GM23338 (cell line): ENCODE results near the gene CENPX. TPM values are rescaled to one million over a fixed set of nuclear protein-coding genes. Genes with fewer than 3 reads are reported as not detected.

Experiments used
- ATAC-seq: fragments of 200-7000 bp; cut with Tn5 transposase; 3 replicates; pipeline ENCODE4 v1.9.1; 2020
- DNase-seq: peaks from one replicate; pipeline ENCODE4 v3.0.0-alpha.2; 2015; ENCODE audit warnings: low spot score
- H2AFZ ChIP-seq: fragments of 200-600 bp; sonication (generic); 2 replicates; pipeline ENCODE4 v1.8.0; 2016; ENCODE audit warnings: antibody characterized with exemption, mild to moderate bottlenecking, moderate library complexity
- H3F3A ChIP-seq: fragments of 200-600 bp; sonication (generic); replicated peaks from 2 replicates; pipeline ENCODE4 v1.8.0; 2017; ENCODE audit warnings: antibody characterized with exemption, mixed run types, low read depth
- H3K27ac ChIP-seq: fragments of 200-600 bp; sonication (generic); 2 replicates; pipeline ENCODE4 v1.6.1; 2016; ENCODE audit warnings: low read depth
- H3K27me3 ChIP-seq: fragments of 200-600 bp; sonication (generic); 2 replicates; pipeline ENCODE4 v1.8.0; 2016; ENCODE audit warnings: mild to moderate bottlenecking, mixed run types, moderate library complexity; ENCODE audit not compliant: insufficient read depth
- H3K36me3 ChIP-seq: fragments of 200-600 bp; sonication (generic); 2 replicates; pipeline ENCODE4 v1.8.0; 2016; ENCODE audit warnings: mild to moderate bottlenecking; ENCODE audit not compliant: insufficient read depth
- H3K4me1 ChIP-seq: fragments of 200-600 bp; sonication (generic); 2 replicates; pipeline ENCODE4 v1.8.0; 2016; ENCODE audit warnings: mild to moderate bottlenecking, moderate library complexity; ENCODE audit not compliant: insufficient read depth
- H3K4me2 ChIP-seq: fragments of 200-600 bp; sonication (generic); 2 replicates; pipeline ENCODE4 v1.7.1; 2017; ENCODE audit warnings: mixed run types
- H3K4me3 ChIP-seq: fragments of 200-600 bp; sonication (generic); 2 replicates; pipeline ENCODE4 v1.6.1; 2016; ENCODE audit warnings: mixed run types
- H3K79me2 ChIP-seq: fragments of 200-600 bp; sonication (generic); replicated peaks from 2 replicates; pipeline ENCODE4 v1.8.0; 2017; ENCODE audit warnings: mild to moderate bottlenecking; ENCODE audit not compliant: insufficient read depth
- H3K9me2 ChIP-seq: fragments of 200-600 bp; sonication (generic); 2 replicates; pipeline ENCODE4 v1.8.0; 2017; ENCODE audit not compliant: insufficient read depth
- H4K20me1 ChIP-seq: fragments of 200-600 bp; sonication (generic); replicated peaks from 2 replicates; pipeline ENCODE4 v1.8.0; 2017; ENCODE audit warnings: mild to moderate bottlenecking; ENCODE audit not compliant: insufficient read depth
- H3K27ac Mint-ChIP-seq: 2 replicates; pipeline ENCODE4 v1.8.0; 2020; ENCODE audit warnings: inconsistent platforms, mild to moderate bottlenecking, moderate library complexity, mixed read lengths
- H3K27me3 Mint-ChIP-seq: 3 replicates; pipeline ENCODE4 v1.8.0; 2022; ENCODE audit warnings: low read depth, mild to moderate bottlenecking, moderate library complexity, mixed read lengths, inconsistent platforms; ENCODE audit not compliant: insufficient read depth, poor library complexity
- H3K36me3 Mint-ChIP-seq: 3 replicates; pipeline ENCODE4 v1.8.0; 2021; ENCODE audit warnings: low read depth, mild to moderate bottlenecking, inconsistent platforms, moderate library complexity, mixed read lengths
- H3K4me1 Mint-ChIP-seq: 3 replicates; pipeline ENCODE4 v1.8.0; 2020; ENCODE audit warnings: mild to moderate bottlenecking, inconsistent platforms, mixed read lengths
- H3K4me3 Mint-ChIP-seq: 3 replicates; pipeline ENCODE4 v1.8.0; 2021; ENCODE audit warnings: moderate library complexity, mild to moderate bottlenecking, inconsistent platforms, mixed read lengths
- H3K9me3 Mint-ChIP-seq: 3 replicates; pipeline ENCODE4 v1.8.0; 2020; ENCODE audit warnings: moderate library complexity, mild to moderate bottlenecking, inconsistent platforms, mixed read lengths
- EZH2 ChIP-seq: fragments of 200-600 bp; sonication (generic); IDR thresholded peaks from one replicate; pipeline ENCODE4 v1.8.0; 2017; ENCODE audit warnings: antibody characterized with exemption, mild to moderate bottlenecking, low read depth; ENCODE audit not compliant: unreplicated experiment
- JUNB ChIP-seq: IDR thresholded peaks from one replicate; pipeline ENCODE4 v1.6.1; 2016; ENCODE audit warnings: antibody characterized with exemption; ENCODE audit not compliant: unreplicated experiment
- NANOG ChIP-seq: IDR thresholded peaks from 2 replicates; pipeline ENCODE4 v1.6.1; 2016; ENCODE audit warnings: antibody characterized with exemption, borderline replicate concordance
- POLR2AphosphoS5 ChIP-seq: IDR thresholded peaks from 2 replicates; pipeline ENCODE4 v1.6.1; 2016; ENCODE audit warnings: antibody characterized with exemption, low read depth
- REST ChIP-seq: IDR thresholded peaks from one replicate; pipeline ENCODE4 v1.6.1; 2018; ENCODE audit warnings: antibody characterized with exemption; ENCODE audit not compliant: unreplicated experiment
- ZNF331 ChIP-seq: fragments of 250-450 bp; sonication (Bioruptor Pico); IDR thresholded peaks from 2 replicates; pipeline ENCODE4 v1.5.0; 2020; ENCODE audit warnings: low read depth, mild to moderate bottlenecking, moderate library complexity
- ZNF462 ChIP-seq: fragments of 250-450 bp; sonication (Bioruptor Pico); IDR thresholded peaks from 2 replicates; pipeline ENCODE4 v1.5.0; 2020; ENCODE audit warnings: mild to moderate bottlenecking, moderate library complexity
- polyA plus RNA-seq: library from polyadenylated mRNA; unstranded; fragments of >200 nt; fragmentation: Nextera tagmentation; extraction: Ambion mirVana; gene quantifications from 2 replicates; pipeline ENCODE4 v1.2.1, GENCODE V29; 2016
- total RNA-seq: library from RNA; depleted of rRNA; stranded (reverse); fragments of >200 nt; shearing (Covaris generic); gene quantifications from 2 replicates; pipeline ENCODE4 v1.2.3, GENCODE V29; 2014

The CENPX gene
- total and polyA plus RNA-seq, 2 experiments from 2014 or later, result 114 to 157 TPM

GRCh38 chr17:82010575-82011525, 11.8 kb downstream of the CENPX start:
- H3K4me1 Mint-ChIP-seq, result no peaks in the 10 kb centered on the region
- no peaks in the 10 kb centered on the region for H3K79me2 ChIP-seq
- ATAC-seq, result no peak

More at GRCh38 chr17:82010575-82011525, 11.8 kb downstream of the CENPX start:
- no peak for DNase-seq
- H3K36me3 Mint-ChIP-seq, result no peaks in the 10 kb centered on the region
- H3K27ac Mint-ChIP-seq, result no peak overlapping the region
- Histone ChIP-seq H3K36me3 (no peaks in the 10 kb centered on the region), H3K4me3 (no peak overlapping the region), H3K4me1 (no peaks in the 10 kb centered on the region), H3F3A (no peaks in the 10 kb centered on the region), H4K20me1 (no peaks in the 10 kb centered on the region), H2AFZ (no peak overlapping the region), H3K4me2 (no peak overlapping the region), H3K27ac (no peak overlapping the region), H3K9me2 (no peaks in the 10 kb centered on the region), H3K27me3 (no peaks in the 10 kb centered on the region)
- H3K9me3 Mint-ChIP-seq, result no peaks in the 10 kb centered on the region
- peaks cover 7% of the 10 kb centered on the region for H3K27me3 Mint-ChIP-seq
- TF ChIP-seq NANOG (no peak), REST (no peak), JUNB (no peak), ZNF462 (CRISPR knock-in tag) (no peak), ZNF331 (CRISPR knock-in tag) (no peak), POLR2AphosphoS5 (no peak), EZH2 (no peak)
- H3K4me3 Mint-ChIP-seq, result no peak overlapping the region
